HCT116 (cell line): ENCODE data around the gene CCL11. TPM values are rescaled to one million over a fixed set of nuclear protein-coding genes. Genes with fewer than 3 reads are reported as not detected.

ENCODE experiments used
- ATAC-seq: fragments of 200-7000 bp; cut with Tn5 transposase; 2 replicates; pipeline ENCODE4 v1.9.1; 2020; ENCODE audit warnings: mild to moderate bottlenecking, moderate library complexity
- BruUV-seq: library from RNA; stranded (reverse); fragments of 400-500 nt; replicated peaks from 2 replicates; lab custom pipeline; 2021; lab: Mats Ljungman, UMichigan
- CTCF ChIA-PET: fragments of 300-600 bp; sonication (Branson Sonifier 250); formaldehyde crosslinking; loops from one replicate; lab custom pipeline; 2021; ENCODE audit warnings: antibody characterized with exemption; lab: Charles Lee
- POLR2A ChIA-PET: fragments of 300-600, 350-600 bp; sonication (Branson Sonifier 250); formaldehyde crosslinking; loops from one replicate; lab custom pipeline; 2021; ENCODE audit warnings: antibody characterized with exemption; lab: Charles Lee
- RAD21 ChIA-PET, 2 experiments: fragments of 300-600 bp; sonication (Branson Sonifier 250); formaldehyde crosslinking; loops; one replicate each; lab custom pipeline; 2023; ENCODE audit warnings: low total read pairs in 2 of 2; ENCODE audit not compliant: uncharacterized antibody in 2 of 2, unreplicated experiment in 2 of 2, low non-redundant PET in 1 of 2; lab: Charles Lee
- DNase-seq: peaks from one replicate; pipeline ENCODE4 v3.0.0-alpha.2; 2010; ENCODE audit warnings: low read depth, low spot score
- H2AFZ ChIP-seq: fragments of 200-600 bp; shearing (Covaris generic), sonication (generic); 2 replicates; pipeline ENCODE4 v1.6.1; 2017; ENCODE audit warnings: low read depth, mixed run types, mixed read lengths, antibody characterized with exemption, low read length; ENCODE audit not compliant: poor library complexity, severe bottlenecking
- H3K27ac ChIP-seq: 2 replicates; pipeline ENCODE4 v1.5.1; 2012; ENCODE audit warnings: low read depth, low read length
- H3K27me3 ChIP-seq: fragments of 200-600 bp; sonication (generic); 2 replicates; pipeline ENCODE4 v1.6.1; 2016; ENCODE audit warnings: mixed run types, low read length, mixed read lengths; ENCODE audit not compliant: insufficient read depth
- H3K36me3 ChIP-seq, 2 experiments: fragments of 200-500 bp in 1 of 2; fragments of 200-600 bp in 1 of 2; sonication (Bioruptor generic) in 1 of 2; sonication (generic) in 1 of 2; 2 replicates each; pipeline versions ENCODE4 v1.5.1 to v1.6.1; 2014 to 2016; ENCODE audit warnings: low read length in 2 of 2, inconsistent platforms in 1 of 2, mixed read lengths in 1 of 2, mixed run types in 1 of 2; ENCODE audit not compliant: insufficient read depth in 2 of 2, control insufficient read depth in 1 of 2
- H3K4me1 ChIP-seq, 2 experiments: fragments of 200-600 bp in 1 of 2; sonication (generic) in 1 of 2; 2 replicates each; pipeline versions ENCODE4 v1.5.1 to v1.6.1; 2012 to 2017; ENCODE audit warnings: low read length in 2 of 2, inconsistent platforms in 1 of 2, mild to moderate bottlenecking in 1 of 2, mixed read lengths in 1 of 2, mixed run types in 1 of 2, moderate library complexity in 1 of 2; ENCODE audit not compliant: insufficient read depth in 2 of 2, control insufficient read depth in 1 of 2
- H3K4me2 ChIP-seq: fragments of 200-600 bp; sonication (generic); 2 replicates; pipeline ENCODE4 v1.6.1; 2017; ENCODE audit warnings: mixed run types, low read length, mixed read lengths
- H3K4me3 ChIP-seq, 2 experiments: fragments of 200-600 bp in 1 of 2; sonication (generic) in 1 of 2; replicated peaks in 1 of 2; 2 replicates each; pipeline ENCODE4 v1.5.1; 2011 to 2016; ENCODE audit warnings: low read length in 2 of 2, control low read depth in 1 of 2, low read depth in 1 of 2, mild to moderate bottlenecking in 1 of 2, mixed read lengths in 1 of 2, mixed run types in 1 of 2
- H3K79me2 ChIP-seq: fragments of 200-600 bp; sonication (generic); 2 replicates; pipeline ENCODE4 v1.6.1; 2017; ENCODE audit warnings: mild to moderate bottlenecking, mixed run types, low read length, moderate library complexity, mixed read lengths; ENCODE audit not compliant: insufficient read depth
- H3K9ac ChIP-seq: fragments of 200-600 bp; sonication (generic); 2 replicates; pipeline ENCODE4 v1.6.1; 2016; ENCODE audit warnings: low read length, mixed read lengths
- H3K9me2 ChIP-seq: fragments of 200-600 bp; sonication (generic), shearing (Covaris generic); 2 replicates; pipeline ENCODE4 v1.6.1; 2017; ENCODE audit warnings: mixed run types, mild to moderate bottlenecking, moderate library complexity; ENCODE audit not compliant: insufficient read depth
- H3K9me3 ChIP-seq, 2 experiments: fragments of 200-500 bp in 1 of 2; fragments of 200-600 bp in 1 of 2; sonication (Bioruptor generic) in 1 of 2; sonication (generic) in 1 of 2; 2 replicates each; pipeline ENCODE4 v1.6.1; 2014 to 2017; ENCODE audit warnings: low read length in 2 of 2, mixed read lengths in 2 of 2, inconsistent platforms in 1 of 2, low read depth in 1 of 2, mild to moderate bottlenecking in 1 of 2, mixed run types in 1 of 2, moderate library complexity in 1 of 2; ENCODE audit not compliant: control insufficient read depth in 1 of 2, insufficient read depth in 1 of 2
- H4K20me1 ChIP-seq: fragments of 200-600 bp; sonication (generic), shearing (Covaris generic); 2 replicates; pipeline ENCODE4 v1.6.1; 2017; ENCODE audit warnings: mixed run types, mild to moderate bottlenecking, moderate library complexity; ENCODE audit not compliant: insufficient read depth
- ATF3 ChIP-seq: IDR thresholded peaks from 2 replicates; pipeline ENCODE4 v1.6.1; 2012
- EGR1 ChIP-seq: IDR thresholded peaks from 2 replicates; pipeline ENCODE4 v1.6.1; 2012; ENCODE audit warnings: low read depth
- EZH2 ChIP-seq: fragments of 200-600 bp; sonication (generic); IDR thresholded peaks from 2 replicates; pipeline ENCODE4 v1.6.1; 2017; ENCODE audit warnings: antibody characterized with exemption, mixed run types
- JUND ChIP-seq: IDR thresholded peaks from 2 replicates; pipeline ENCODE4 v1.6.1; 2012
- MAX ChIP-seq: IDR thresholded peaks from 2 replicates; pipeline ENCODE4 v1.6.1; 2012
- POLR2A ChIP-seq: IDR thresholded peaks from 2 replicates; pipeline ENCODE4 v1.7.0; 2011; ENCODE audit warnings: borderline replicate concordance; ENCODE audit not compliant: insufficient read depth, insufficient read length; ENCODE audit errors: extremely low read depth
- POLR2AphosphoS5 ChIP-seq: IDR thresholded peaks from 2 replicates; pipeline ENCODE4 v1.6.1; 2011; ENCODE audit warnings: mild to moderate bottlenecking, low read depth, low read length, moderate library complexity
- SIN3A ChIP-seq: IDR thresholded peaks from 2 replicates; pipeline ENCODE4 v1.6.1; 2012; ENCODE audit warnings: low read depth
- SP1 ChIP-seq: IDR thresholded peaks from 2 replicates; pipeline ENCODE4 v1.6.1; 2012; ENCODE audit warnings: low read depth
- SRF ChIP-seq: IDR thresholded peaks from 2 replicates; pipeline ENCODE4 v1.6.1; 2012; ENCODE audit warnings: low read depth
- TCF7L2 ChIP-seq: IDR thresholded peaks from 2 replicates; pipeline ENCODE4 v1.7.0; 2011; ENCODE audit warnings: borderline replicate concordance, inconsistent platforms; ENCODE audit not compliant: insufficient read depth, insufficient read length; ENCODE audit errors: extremely low read depth
- YY1 ChIP-seq: IDR thresholded peaks from 2 replicates; pipeline ENCODE4 v1.6.1; 2011; ENCODE audit warnings: low read length, low read depth, moderate library complexity, mild to moderate bottlenecking; ENCODE audit not compliant: insufficient replicate concordance; ENCODE audit errors: extremely low read depth
- ZBTB33 ChIP-seq: IDR thresholded peaks from 2 replicates; pipeline ENCODE4 v1.6.1; 2011; ENCODE audit warnings: mild to moderate bottlenecking, low read length, moderate library complexity; ENCODE audit not compliant: insufficient replicate concordance; ENCODE audit errors: extremely low read depth
- intact Hi-C: fragments of 100-400 bp; cut with micrococcal nuclease; formaldehyde crosslinking; loops from 2 replicates; pipeline ENCODE4 v1.10.0; 2022
- total RNA-seq: library from RNA; stranded (reverse); gene quantifications from one replicate; pipeline ENCODE4 v1.2.1, GENCODE V29; 2021; ENCODE audit not compliant: unreplicated experiment
- TF ChIP-seq, protein P1 (sequence below), 3 experiments: fragments of 200-600 bp in 1 of 3; sonication (generic) in 1 of 3; IDR thresholded peaks in 2 of 3; conservative IDR thresholded peaks in 1 of 3; 2 replicates each; pipeline ENCODE4 v1.5.1; 2012 to 2017; ENCODE audit warnings: low read depth in 2 of 3, low read length in 2 of 3, antibody characterized with exemption in 1 of 3, borderline replicate concordance in 1 of 3, control low read depth in 1 of 3, mild to moderate bottlenecking in 1 of 3, mixed read lengths in 1 of 3, mixed run types in 1 of 3, moderate library complexity in 1 of 3; ENCODE audit not compliant: insufficient read depth in 1 of 3
- TF ChIP-seq, protein P2 (sequence below): IDR thresholded peaks from 2 replicates; pipeline ENCODE4 v1.6.1; 2012; ENCODE audit warnings: low read depth

Gene CCL11
- total RNA-seq, 1 experiment from 2014 or later, result not detected

- Histone ChIP-seq H3K4me1 (no peaks in the 10 kb centered on the region), H3K4me3 (no peak overlapping the region), H4K20me1 (no peaks in the 10 kb centered on the region), H3K9me2 (no peaks in the 10 kb centered on the region), H3K9me3 (no peaks in the 10 kb centered on the region; a peak in 1 of 4 replicates), H3K79me2 (no peaks in the 10 kb centered on the region), H3K36me3 (no peaks in the 10 kb centered on the region), H3K27me3 (no peaks in the 10 kb centered on the region), H3K9ac (no peak overlapping the region), H3K27ac (no peak overlapping the region), H3K4me2 (no peak overlapping the region), H2AFZ (no peak overlapping the region)
- DNase-seq (no peak), ATAC-seq (no peak)
- ChIA-PET POLR2A (no interaction called here), CTCF (no interaction called here), RAD21 (no interaction called here)
- intact Hi-C loops, result no loop called here
- BruUV-seq, result no TSS peak
- TF ChIP-seq SIN3A (no peak), SRF (no peak), POLR2A (no peak), SP1 (no peak), MAX (no peak), POLR2AphosphoS5 (no peak), JUND (no peak), TCF7L2 (no peak), ATF3 (no peak), EZH2 (no peak), EGR1 (no peak), YY1 (no peak), ZBTB33 (no peak)
- TF ChIP-seq, protein P1, sequence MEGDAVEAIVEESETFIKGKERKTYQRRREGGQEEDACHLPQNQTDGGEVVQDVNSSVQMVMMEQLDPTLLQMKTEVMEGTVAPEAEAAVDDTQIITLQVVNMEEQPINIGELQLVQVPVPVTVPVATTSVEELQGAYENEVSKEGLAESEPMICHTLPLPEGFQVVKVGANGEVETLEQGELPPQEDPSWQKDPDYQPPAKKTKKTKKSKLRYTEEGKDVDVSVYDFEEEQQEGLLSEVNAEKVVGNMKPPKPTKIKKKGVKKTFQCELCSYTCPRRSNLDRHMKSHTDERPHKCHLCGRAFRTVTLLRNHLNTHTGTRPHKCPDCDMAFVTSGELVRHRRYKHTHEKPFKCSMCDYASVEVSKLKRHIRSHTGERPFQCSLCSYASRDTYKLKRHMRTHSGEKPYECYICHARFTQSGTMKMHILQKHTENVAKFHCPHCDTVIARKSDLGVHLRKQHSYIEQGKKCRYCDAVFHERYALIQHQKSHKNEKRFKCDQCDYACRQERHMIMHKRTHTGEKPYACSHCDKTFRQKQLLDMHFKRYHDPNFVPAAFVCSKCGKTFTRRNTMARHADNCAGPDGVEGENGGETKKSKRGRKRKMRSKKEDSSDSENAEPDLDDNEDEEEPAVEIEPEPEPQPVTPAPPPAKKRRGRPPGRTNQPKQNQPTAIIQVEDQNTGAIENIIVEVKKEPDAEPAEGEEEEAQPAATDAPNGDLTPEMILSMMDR (IDR thresholded peaks at IDR 0.05 in 2 of 3, conservative IDR thresholded peaks at IDR 0.05 in 1 of 3; ENCODE audit: borderline replicate concordance in 1 of 3, insufficient read depth in 1 of 3, low read depth in 2 of 3, low read length in 2 of 3), result no peak
- TF ChIP-seq, protein P2, sequence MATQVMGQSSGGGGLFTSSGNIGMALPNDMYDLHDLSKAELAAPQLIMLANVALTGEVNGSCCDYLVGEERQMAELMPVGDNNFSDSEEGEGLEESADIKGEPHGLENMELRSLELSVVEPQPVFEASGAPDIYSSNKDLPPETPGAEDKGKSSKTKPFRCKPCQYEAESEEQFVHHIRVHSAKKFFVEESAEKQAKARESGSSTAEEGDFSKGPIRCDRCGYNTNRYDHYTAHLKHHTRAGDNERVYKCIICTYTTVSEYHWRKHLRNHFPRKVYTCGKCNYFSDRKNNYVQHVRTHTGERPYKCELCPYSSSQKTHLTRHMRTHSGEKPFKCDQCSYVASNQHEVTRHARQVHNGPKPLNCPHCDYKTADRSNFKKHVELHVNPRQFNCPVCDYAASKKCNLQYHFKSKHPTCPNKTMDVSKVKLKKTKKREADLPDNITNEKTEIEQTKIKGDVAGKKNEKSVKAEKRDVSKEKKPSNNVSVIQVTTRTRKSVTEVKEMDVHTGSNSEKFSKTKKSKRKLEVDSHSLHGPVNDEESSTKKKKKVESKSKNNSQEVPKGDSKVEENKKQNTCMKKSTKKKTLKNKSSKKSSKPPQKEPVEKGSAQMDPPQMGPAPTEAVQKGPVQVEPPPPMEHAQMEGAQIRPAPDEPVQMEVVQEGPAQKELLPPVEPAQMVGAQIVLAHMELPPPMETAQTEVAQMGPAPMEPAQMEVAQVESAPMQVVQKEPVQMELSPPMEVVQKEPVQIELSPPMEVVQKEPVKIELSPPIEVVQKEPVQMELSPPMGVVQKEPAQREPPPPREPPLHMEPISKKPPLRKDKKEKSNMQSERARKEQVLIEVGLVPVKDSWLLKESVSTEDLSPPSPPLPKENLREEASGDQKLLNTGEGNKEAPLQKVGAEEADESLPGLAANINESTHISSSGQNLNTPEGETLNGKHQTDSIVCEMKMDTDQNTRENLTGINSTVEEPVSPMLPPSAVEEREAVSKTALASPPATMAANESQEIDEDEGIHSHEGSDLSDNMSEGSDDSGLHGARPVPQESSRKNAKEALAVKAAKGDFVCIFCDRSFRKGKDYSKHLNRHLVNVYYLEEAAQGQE, result no peak
Measured at GRCh38 chr17:34276826-34277225, 8.7 kb upstream of the CCL11 start.
